HG02571 (cell line): Measurements from ENCODE around the gene COX7A2.

Experiments
- ATAC-seq: cut with Tn5 transposase; IDR thresholded peaks from one replicate; pipeline ENCODE4 v1.9.1; 2021; ENCODE audit warnings: mild to moderate bottlenecking, moderate library complexity; ENCODE audit not compliant: unreplicated experiment

The COX7A2 gene

GRCh38 chr6:75201901-75202672 lies 41.5 kb downstream of the COX7A2 start:
- no peak for ATAC-seq

GRCh38 chr6:75201021-75201420 lies 42.6 kb downstream of the COX7A2 start:
- ATAC-seq: no peak

- ATAC-seq: no peak
Measured at GRCh38 chr6:75199889-75200288, 43.7 kb downstream of the COX7A2 start.

GRCh38 chr6:75196081-75196687 lies 47.4 kb downstream of the COX7A2 start:
- ATAC-seq: no peak

GRCh38 chr6:75188221-75188925 lies 55.2 kb downstream of the COX7A2 start:
- no peak for ATAC-seq
